Measurements from ENCODE around the gene APBA2.
"Not testable (repeated sequence)": the region's sequence is repeated elsewhere in the genome, so short reads cannot be mapped to it uniquely, and the experiment has no call there.

The APBA2 gene

GRCh38 chr15:28878209-28878608, 7.6 kb upstream of the APBA2 start:
- no peak for DNase-seq (ENCODE audit: low read depth)

GRCh38 chr15:28879551-28879950, 6.2 kb upstream of the APBA2 start:
- DNase-seq (ENCODE audit: low read depth) = no peak

DNA sequence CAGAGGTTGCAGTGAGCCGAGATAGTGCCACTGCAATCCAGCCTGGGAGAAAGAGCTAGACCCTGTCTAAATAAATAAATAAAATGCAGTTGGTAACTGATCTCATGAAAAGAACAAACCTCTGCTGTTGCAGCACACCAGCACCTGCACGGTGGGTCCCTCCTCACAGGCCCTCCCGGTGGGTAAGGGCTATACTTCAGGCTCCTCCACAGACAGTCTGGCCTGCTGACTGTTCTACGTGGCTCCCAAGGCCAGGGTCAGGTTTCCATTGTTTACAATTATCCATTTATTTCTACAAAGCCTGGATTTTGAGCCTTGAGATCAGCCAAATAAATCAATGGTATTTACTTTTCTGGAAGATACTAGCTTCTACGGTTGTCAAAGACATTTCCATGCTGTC, 5.1 kb upstream of the APBA2 start:
- no peak for DNase-seq (ENCODE audit: low read depth)

DNA sequence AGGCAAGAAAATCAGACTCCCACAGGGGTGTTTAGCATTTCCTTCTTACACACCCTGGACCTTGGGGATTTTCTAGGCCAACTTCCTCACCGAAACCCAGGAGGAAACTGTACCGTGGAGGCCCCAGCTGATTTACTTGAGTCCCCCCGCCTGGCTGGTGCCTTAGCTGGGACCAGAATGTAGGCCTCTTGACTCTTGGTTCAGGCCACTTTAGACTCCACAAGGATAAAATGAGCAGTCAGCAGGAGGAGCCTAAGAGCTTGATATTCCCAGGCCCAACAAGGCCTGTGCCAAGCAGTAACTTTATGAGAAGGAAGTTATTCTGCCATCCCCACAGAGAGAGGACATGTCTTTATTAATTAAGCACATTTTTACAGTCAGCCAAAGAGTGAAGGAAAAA, 4.6 kb upstream of the APBA2 start:
- DNase-seq (ENCODE audit: low read depth) = no peak

GRCh38 chr15:28881600-28881999, 4.2 kb upstream of the APBA2 start:
- no peak for DNase-seq (ENCODE audit: low read depth)

GRCh38 chr15:28884151-28884940, 1.4 kb upstream of the APBA2 start:
- no peak for DNase-seq (ENCODE audit: low read depth)

GRCh38 chr15:28885128-28885629, 595 bp upstream of the APBA2 start:
- DNase-seq (ENCODE audit: low read depth) = peak; percentile 5

GRCh38 chr15:28886431-28887338, 911 bp downstream of the APBA2 start:
- no peak for DNase-seq (ENCODE audit: low read depth)

- no peak for DNase-seq (ENCODE audit: low read depth)
Observed at GRCh38 chr15:28887339-28888174, 1.8 kb downstream of the APBA2 start.

GRCh38 chr15:28888302-28888894, 2.6 kb downstream of the APBA2 start:
- DNase-seq (ENCODE audit: low read depth) = no peak

DNA sequence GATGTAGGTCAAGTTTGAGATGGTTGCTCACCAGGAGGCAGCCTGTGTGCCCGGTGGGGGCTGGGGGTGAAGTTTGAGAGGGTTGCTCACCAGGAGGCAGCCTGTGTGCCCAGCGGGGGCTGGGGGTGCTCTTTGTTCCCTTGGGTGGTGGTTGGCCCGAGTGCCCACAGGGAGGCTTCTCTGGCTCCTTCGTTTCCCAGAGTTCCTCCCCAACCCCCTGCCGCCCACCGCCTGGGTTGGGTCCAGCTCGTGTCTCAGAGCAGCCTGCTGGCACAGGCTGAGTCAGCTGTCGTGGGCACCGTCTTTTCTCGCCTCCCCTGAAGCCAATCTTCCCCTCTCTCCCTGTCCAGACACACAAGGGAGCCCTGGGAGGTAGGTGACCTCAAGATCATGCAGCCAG, 3.1 kb downstream of the APBA2 start:
- no peak for DNase-seq (ENCODE audit: low read depth)

- DNase-seq (ENCODE audit: low read depth) = no peak
Observed at GRCh38 chr15:28889346-28889745, 3.6 kb downstream of the APBA2 start.

GRCh38 chr15:28889871-28890270, 4.1 kb downstream of the APBA2 start:
- DNase-seq (ENCODE audit: low read depth) = not testable (repeated sequence)

DNA sequence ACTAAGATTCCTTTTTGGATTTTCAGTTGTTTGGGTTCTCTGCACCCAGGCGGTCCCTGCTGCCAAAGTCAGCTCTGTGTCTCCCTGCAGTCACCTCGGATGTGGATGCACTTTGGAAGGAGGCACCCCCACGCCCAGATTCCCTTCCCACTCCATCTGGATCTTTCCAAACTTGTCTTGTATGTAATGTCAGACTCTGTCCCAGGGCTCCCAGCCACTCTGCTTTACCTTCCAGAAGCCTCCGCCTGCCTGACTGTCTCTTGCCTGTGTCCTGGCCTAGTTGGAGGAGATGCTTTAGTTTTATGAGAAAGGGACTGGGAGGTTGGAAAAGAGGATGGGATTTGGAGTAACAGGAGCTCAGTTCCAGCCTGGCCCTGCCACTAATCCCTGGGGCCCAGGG, 4.5 kb downstream of the APBA2 start:
- not testable (repeated sequence) for DNase-seq (ENCODE audit: low read depth)

- no peak for DNase-seq (ENCODE audit: low read depth)
Observed at GRCh38 chr15:28890711-28891495, 5.1 kb downstream of the APBA2 start.

- no peak for DNase-seq (ENCODE audit: low read depth)
Observed at GRCh38 chr15:28891588-28891987, 5.8 kb downstream of the APBA2 start.

DNA sequence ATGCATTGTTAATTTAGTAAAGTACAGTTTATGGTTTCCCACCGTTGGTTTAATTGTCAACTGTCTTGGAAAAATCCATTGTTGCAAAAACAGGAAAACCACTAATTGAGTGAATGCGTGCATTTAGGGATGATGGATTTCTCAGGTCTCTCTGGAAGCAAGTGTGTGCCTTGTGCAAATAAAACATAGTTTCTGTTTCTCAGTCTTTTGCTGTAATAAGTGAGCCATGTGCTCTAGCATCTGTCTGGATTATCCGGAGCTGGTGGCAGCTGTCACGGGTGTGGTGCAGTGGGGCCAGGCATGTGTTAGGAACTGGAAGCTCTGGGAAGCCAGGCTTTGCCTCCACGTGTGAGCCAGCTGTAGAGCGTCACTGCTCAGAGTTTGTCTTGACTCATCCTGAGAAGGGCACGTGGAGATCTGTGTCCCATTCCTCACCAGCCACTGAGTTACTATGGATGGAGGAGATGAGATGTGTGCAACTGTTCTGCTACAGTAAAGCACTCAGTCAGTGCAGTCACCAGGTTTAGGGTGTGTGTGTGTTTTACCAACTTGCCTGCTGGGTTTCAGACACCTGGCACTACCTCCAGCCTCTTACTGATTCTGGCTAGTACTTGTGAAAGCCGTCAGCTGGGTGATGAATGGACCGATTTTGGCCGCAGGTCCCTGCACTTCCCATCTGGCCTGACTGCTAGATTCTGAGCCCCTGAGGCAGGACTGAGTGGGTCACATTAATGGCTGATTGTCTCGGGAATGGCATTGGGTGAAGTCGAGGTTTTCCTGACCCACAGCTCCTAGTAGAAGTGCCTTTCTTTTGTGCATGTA, 7.2 kb downstream of the APBA2 start:
- no peak for DNase-seq (ENCODE audit: low read depth)

DNA sequence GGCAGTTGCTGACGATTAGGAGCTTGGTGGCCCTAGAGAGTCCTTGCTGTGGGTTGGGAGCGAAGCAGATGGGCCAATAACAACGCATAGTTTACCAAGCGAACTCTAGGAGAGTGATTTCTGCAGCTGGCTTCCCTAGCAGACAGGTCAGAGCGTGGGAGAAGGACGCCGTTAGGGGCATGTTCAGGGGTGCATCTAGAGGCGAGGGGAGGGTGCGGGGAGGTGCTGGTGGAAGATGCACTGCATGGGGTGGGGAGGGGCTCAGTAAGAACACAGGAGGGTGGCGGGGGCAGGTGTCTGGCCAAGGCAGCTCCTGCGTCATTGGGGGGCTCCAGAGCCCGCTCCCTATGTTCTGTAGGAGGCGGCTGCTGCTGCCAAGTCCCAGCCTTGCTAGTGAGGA, 8.9 kb downstream of the APBA2 start:
- DNase-seq (ENCODE audit: low read depth) = no peak

DNA sequence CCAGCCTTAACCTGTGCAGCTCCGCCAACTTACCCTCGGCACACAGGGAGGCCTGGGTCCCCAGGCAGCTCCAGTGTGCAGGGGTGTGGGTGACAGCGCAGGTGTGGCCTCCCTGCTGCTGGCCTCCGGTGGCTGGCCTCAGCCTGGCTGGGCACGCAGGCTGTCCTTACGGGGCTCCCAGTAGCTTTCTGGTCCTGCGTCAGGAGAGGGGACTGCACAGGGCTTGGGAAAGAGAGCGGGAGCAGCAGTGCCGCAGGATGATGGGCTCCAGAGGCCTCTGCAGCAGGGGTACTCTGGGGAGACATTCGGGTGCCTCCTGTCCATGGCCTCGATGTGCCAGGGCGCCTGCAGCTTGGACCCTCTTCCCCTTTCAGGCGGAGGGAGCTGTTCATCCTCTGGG, 9.4 kb downstream of the APBA2 start:
- no peak for DNase-seq (ENCODE audit: low read depth)

DNA sequence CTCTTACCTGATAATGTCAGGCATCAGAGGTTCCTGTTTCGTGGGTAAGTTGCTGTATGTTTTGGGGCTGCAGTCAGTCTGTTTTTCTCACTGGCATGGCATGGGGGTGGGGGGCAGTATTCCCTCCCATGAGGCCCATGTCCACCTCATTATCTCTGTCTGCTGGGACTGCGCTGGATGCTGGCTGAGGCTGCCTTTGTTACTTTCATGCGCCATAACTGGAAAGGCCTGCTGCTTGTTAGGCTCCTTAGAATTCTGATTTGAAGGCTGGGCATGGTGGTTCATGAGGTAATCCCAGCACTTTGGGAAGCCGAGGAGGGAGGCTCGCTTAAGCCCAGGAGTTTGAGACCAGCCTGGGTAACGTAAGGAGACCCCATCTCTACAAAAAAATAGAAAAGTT, 9.8 kb downstream of the APBA2 start:
- DNase-seq (ENCODE audit: low read depth) = no peak

All from stimulated activated CD8-positive, alpha-beta memory T cell treated with anti-CD3 and anti-CD28 coated beads, Interleukin-12 subunit alpha, Interleukin-12 subunit beta, amount 100 ng/mL, for 4 hours (primary cell).